G401.6 (cell line): ENCODE results near the gene IQCE.

Experiments
- FAIRE-seq: peaks from 2 replicates; lab custom pipeline; 2012; peaks lifted over from hg19 to GRCh38; lab: Jason Lieb, UNC

Gene IQCE

DNA sequence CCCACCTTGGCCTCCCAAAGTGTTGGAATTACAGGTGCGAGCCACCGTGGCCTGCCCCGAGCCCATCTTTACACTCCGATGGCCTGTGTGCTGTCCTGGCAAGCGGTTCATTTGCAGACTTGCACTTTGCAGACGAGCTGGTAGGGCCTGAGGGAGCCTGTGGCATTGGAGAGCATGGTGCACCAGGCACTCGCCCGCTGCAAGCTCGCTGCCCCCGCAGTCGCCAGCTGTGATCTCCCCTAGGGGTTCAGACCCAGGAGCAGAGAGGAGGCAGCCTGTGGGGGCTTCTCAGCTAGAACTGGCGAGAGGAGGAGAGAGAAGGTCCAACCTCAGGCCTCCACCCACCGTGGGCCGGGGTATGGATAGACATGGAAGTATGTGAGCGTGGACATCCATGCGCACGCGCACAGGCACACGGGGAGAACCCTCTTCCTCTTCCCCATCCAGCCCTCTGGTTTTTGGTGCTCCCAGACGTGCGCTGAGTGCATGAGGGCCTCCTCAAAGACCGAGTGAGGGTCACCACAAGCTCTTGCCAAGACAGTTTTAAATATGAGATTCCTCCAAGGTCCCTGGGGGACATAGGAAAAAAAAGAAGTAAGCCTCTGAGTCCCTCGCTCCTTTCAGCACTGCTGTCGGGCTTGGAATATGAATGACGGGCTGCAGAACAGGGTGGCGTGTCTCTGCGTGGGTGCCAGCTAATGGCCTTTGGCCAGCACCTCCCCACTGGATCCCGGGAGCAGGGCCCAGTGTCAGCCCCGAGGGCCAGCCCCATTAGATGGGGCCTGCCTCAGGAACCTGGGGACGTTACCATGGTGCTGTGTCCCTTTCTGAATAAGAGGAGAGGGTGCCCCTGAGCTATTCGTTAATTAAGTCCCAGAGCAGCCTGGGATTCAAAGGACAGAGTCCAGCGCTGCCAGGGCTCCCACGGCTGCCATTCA lies 57.9 kb downstream of the IQCE start:
- no peak for FAIRE-seq

- no peak for FAIRE-seq
Observed at GRCh38 chr7:2617325-2617905, 58.6 kb downstream of the IQCE start.

GRCh38 chr7:2619116-2619515 lies 60.3 kb downstream of the IQCE start:
- FAIRE-seq = no peak

DNA sequence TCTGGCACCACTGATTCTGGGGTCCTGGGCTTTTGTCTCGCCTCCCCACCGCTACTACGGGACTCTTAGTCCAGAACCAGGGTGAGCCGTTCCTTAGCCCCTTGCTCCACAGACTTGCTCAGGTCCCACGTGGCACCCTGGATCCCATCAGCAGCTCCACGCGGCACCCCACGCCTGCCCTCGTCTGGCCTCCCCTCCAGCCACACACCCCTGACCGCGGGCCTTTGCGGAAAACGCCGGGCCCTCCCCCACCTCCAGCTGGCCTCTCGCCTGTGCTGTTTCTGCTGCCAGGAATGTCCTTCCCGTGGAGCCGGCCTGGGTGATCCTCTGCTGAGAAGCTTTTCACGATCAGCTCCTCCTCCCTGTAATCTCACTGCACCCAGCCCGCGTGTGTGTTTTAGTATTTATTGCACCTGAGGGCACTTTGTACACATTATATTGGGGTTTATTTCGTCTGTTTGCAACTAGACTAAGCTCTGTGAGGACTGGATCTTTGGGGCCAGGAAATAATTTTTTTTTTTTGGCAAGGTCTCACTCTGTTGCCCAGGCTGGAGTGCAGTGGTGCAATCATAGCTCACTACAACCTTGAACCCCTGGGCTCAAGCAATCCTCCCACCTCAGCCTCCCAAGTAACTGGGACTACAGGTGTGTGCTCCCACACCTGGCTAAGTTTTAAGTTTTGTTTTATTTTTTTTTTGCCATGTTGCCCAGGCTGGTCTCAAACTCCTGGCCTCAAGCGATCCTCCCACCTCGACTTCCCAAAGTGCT lies 62.5 kb downstream of the IQCE start:
- no peak for FAIRE-seq

- no peak for FAIRE-seq
Observed at GRCh38 chr7:2621948-2622640, 63.3 kb downstream of the IQCE start.

DNA sequence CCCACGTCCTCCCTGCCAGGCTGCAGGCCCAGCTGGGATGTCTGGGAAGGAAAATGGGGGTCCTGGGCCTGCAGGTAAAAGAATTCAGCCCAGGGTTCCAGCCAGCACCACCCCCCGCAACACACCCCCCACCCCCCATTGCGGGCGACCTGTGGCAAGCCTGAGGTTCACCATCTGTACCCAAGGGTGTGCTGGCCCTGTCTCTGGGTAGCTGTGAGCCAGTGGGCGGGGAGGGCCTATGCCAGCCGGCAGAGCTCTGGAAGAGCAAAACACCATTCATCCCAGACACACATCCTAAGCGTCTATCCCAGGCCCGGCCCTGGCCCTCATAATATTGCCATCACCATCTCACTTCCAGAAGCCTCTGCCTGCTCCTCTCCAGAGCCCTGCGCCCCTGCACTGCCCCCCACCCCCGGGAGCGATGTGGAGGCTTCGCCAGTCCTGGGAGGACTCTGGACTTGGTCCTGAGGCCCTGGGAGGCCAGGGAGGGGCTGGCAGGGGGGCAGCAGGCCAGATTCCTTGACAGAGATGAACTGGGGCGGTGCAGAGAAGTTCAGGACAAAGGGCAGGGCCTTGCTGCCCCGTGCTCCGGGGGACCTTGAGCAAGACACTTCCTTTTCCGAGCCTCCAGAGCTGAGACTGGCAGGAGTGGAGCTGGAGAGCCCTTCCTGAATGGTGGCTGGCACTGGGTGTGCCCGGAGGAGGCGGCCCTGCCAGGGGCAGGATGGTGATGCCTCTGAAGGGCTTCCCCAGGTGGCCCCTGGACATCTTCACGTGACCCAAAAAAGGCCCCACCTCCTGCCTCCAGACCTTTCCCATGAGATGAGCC lies 64.3 kb downstream of the IQCE start:
- FAIRE-seq = no peak

- FAIRE-seq = no peak
Observed at GRCh38 chr7:2623698-2624014, 64.9 kb downstream of the IQCE start.

DNA sequence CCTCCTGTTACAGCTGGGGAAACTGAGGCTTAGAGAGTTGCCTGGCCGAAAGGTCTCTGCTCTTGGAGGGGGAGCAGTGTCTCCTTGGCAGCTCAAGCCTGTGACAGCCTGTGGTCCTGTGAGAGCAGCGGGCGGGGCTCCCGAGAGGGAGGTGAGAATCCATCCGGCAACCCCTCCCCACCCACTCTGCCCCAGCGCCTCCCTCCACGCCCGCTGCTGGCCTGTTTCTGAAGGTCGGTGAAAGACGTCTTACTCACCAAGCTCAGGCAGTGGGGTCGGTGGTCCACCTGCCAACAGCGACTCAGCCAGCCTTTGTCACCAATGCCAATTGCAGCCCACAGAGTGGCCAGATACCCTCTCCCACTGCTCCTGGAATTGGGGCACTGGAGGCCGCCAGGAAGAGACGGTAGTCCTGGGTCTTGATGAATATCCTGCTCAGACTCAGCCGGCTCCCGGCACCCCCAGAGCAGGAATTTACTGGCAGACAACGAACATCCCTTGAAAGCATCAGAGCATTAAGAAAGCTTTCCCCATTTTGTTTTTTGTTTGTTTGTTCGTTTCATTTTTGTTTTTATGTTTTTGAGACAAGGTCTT lies 65.6 kb downstream of the IQCE start:
- FAIRE-seq = no peak

DNA sequence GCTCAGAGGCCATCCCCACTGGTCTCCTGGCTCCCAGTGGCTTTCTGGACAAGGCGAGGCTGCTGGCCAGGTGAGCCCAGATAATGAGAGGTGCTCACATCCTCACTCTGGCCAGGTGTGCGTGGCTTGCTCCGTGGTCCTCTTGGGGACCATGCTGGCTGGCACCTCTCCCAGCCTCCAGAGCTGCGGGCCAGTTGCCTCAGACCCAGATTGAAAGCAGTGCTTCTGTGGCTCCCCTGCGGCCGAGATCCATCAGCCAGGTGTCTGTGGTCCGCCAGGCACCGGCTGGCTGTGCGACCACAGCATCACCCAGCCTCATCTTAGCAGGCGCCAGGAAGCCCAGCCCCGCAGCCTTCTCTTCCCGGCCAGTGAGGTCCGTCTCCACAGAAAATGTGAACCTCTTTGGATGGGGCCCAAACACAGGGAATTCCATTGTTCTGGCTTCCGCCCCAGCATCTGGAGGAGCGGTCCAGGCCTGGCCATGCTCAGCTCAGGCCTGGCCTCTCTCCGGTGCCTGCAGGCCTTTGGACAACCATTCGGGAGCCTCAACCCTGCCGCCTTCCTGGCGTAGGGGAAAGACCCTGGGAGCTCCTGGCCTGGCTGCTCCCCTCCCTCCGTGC lies 67.8 kb downstream of the IQCE start:
- no peak for FAIRE-seq

GRCh38 chr7:2627258-2628129 lies 68.7 kb downstream of the IQCE start:
- no peak for FAIRE-seq

DNA sequence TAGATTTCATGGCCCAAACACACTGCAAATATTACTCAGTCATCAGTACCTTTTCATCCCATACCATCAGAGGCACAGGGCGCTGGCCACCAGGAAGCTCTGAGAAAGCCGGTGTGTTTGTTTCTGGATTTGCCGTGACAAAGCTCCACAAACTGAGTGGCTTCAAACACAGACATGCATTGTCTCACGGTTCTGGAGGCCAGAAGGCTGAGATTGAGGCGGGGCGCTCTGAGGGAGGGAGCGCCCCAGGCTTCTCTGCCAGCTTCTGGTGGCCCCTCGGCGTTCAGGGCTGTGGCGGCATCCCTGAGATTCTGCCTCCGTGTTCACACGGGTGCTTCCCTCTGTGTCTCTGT lies 69.3 kb downstream of the IQCE start:
- FAIRE-seq = no peak

DNA sequence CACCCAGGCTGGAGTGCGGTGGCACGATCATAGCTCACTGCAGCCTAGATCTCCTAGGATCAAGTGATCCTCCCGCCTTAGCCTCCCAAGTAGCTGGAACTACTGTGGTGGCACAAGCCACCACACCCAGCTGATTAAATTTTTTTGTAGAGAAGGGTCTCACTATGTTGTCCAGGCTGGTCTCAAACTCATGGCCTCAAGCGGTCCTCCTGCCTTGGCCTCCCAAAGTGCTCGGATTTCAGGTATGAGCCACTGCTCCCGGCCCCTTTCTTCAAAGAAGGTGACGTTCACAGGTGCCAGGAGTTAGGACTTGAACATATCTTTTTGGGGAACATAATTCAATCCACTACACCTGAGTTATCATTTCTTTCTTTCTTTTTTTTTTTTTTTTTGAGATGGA lies 70.1 kb downstream of the IQCE start:
- no peak for FAIRE-seq

GRCh38 chr7:2629746-2630681 lies 71.2 kb downstream of the IQCE start:
- FAIRE-seq = no peak

DNA sequence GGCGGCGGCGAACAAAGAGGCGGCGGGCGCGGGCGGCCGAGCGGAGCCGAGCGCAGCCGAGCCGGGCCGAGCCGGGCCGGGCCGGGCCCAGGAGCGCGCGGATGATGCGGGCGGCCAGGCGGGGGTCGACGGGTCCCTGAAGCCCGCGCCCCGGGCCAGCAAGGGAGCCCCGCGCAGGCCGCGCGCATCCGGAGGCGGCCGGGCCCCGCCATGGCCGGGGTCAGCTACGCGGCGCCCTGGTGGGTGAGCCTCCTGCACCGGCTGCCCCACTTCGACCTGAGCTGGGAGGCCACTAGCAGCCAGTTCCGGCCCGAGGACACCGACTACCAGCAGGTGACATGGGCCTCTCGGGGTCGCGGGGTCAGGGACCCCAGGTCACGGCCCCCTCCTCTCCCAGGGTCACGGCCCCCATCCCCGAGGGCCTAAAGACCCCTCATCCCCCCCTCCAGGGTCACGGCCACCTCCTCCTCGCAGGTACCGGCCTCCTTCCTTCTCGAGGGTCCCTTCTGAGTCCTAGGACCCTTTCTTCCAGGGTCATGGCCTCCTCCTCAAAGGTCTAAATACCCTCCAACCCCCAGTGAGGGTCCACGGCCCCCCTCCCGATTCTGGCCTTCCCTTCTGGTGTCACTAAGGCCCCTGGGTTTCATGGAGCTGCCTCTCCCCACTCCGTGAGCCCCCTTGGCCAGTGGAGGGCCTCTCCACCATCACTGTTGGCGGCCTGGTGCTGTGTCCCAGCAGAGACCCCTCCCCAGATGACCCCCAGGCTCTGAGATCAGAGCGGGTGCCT lies 73.4 kb downstream of the IQCE start, which contains the start of gene TTYH3:
TTYH3 (plus strand) TSS at position 41 of the 787 bp plus-strand sequence; CDS start at position 211, 170 bp downstream.
- FAIRE-seq = no peak

- peak; percentile 92 for FAIRE-seq
Observed at GRCh38 chr7:2632733-2633537, 74.2 kb downstream of the IQCE start.

DNA sequence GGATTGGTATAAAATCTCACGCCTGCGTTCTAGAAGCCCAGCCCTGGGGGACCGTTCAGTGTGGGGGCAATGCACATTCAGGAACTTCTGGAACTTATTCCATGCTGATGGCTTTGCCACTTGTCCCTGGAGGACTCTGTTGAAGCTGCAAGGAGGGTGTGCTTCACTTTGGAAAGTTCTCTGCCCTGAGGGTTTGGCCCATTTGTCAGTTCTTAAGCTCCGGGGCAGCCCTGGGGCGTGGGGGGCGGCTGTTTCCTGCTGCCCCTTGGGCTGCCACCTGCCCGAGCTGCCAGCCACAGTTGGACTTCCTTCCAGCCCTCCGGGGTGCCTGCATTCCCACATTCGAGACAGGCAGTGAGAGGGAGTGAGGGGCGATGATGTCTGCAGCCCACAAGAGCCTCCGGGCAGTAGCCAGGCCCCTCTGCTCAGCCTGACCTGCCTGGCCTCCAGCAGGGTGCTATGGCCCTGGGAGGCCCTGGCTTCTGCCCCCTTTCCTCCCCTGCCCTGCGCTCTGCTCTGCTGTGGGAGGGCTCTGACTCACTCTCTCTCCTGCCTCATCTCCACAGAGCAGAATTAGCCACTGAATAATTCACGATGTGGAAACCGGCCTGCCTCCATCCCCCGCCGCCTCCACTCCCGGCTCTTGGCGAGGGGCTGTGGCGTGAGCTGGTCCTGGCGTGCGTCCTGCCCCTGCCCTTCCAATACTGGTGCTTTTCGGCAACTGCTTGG lies 74.9 kb downstream of the IQCE start:
- no peak for FAIRE-seq
